Smooth muscle cell of trachea (primary cell): ENCODE results near the gene BIRC2. TPM values are rescaled to one million over a fixed set of nuclear protein-coding genes. Genes with fewer than 3 reads are reported as not detected.

Experiments used
- total RNA-seq: library from RNA; depleted of rRNA; stranded (reverse); fragments of >200 nt; gene quantifications from 2 replicates; pipeline ENCODE4 v1.2.1, GENCODE V29; 2014

Gene BIRC2
- total RNA-seq, result 47.1 and 66.0 TPM in 2 replicates

DNA sequence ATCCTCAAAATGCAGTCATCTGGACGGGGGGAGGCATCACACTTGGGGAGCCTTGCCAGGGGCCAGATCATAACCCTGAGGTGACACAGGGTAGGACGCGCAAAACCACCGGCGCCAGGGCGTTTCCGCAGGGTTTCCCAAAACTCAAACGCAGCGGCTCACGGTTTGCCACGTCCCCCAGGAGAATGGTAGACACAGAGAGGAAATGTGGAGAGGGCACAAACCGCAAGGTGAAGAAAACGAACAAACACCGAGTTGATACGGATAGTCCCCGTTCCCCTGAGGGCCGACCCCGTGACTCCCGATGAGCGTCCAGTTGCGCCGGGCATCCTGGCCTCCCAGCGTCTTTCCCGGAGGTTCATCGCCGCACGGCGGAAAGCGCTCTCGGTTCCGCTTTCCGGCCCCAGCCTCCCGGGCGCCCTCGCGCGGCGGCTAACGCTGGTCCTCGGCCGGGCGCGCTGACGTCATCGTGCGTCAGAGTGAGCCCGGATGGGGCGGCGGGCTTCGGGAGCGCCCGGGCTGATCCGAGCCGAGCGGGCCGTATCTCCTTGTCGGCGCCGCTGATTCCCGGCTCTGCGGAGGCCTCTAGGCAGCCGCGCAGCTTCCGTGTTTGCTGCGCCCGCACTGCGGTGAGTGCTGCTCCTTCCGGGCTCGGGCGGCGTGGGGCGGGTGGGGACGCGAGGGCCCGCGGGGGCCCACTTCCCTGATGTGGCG lies at the start of gene BIRC2:
Gene BIRC2 (plus strand): TSS at position 467 of the 714 bp plus-strand sequence. CDS start 2,641 bp downstream, outside the sequence.

DNA sequence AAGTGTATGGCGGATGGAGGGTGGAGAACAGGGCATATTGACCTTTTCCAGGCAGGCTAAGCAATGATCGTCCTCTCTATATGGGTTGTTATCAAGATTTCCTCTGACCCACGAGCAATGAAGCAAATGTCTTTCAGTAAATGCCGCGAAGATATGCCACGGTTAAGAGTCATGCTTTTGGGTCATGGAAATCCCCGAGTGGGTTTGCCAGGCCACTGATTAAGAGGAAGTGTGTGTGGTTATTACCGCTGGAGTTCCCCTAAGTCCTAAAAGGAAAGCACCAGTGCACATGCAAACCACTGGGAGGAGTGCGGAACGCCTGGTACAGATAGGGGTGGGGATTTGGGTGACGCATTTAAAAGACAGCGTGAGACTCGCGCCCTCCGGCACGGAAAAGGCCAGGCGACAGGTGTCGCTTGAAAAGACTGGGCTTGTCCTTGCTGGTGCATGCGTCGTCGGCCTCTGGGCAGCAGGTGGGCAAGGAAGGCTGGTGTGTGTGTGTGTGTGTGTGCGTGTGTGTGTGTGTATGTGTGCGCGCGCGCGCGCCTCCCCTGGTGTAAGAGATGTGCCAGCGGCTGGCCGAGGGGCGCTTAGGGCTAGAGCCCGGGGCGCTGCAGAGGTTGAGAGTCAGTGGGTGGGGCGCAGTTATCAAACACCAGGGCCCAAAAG lies 29.8 kb upstream of the BIRC2 start, which contains the start of gene BIRC3:
Gene BIRC3 (plus strand): TSS at position 386 of the 669 bp plus-strand sequence. CDS start 7,026 bp downstream, outside the sequence.

Other genes starting within 250 kb of the BIRC2 start
- 150 and 268 TPM in 2 replicates for gene YAP1, start 236.8 kb upstream of the BIRC2 start, total RNA-seq
- gene BIRC3, start 29.7 kb upstream of the BIRC2 start, total RNA-seq, result 0.44 and 2.0 TPM in 2 replicates
- 95.8 and 112 TPM in 2 replicates for gene TMEM123, start 105.6 kb downstream of the BIRC2 start, total RNA-seq
- not detected in 2 replicates for gene MMP7, start 183.5 kb downstream of the BIRC2 start, total RNA-seq